A549 treated with GW870086 at 1 μM for 4 hours (cell line): Measurements from ENCODE around the gene CGGBP1. TPM values are rescaled to one million over a fixed set of nuclear protein-coding genes. Genes with fewer than 3 reads are reported as not detected.

Experiments
- total RNA-seq: library from RNA; stranded (reverse); fragments of 200-300 nt; extraction: Qiagen RNA extraction; gene quantifications from 5 replicates; pipeline ENCODE4 v1.2.3, GENCODE V29; 2022; ENCODE audit warnings: low read depth

The CGGBP1 gene, protein sequence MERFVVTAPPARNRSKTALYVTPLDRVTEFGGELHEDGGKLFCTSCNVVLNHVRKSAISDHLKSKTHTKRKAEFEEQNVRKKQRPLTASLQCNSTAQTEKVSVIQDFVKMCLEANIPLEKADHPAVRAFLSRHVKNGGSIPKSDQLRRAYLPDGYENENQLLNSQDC
- total RNA-seq: 33.4 to 38.5 TPM (median 35.6 TPM) in 5 replicates

GRCh38 chr3:88058581-88059379 is at the start of gene CGGBP1, which contains the start of gene ZNF654:
CGGBP1 (minus strand) TSS chr3:88059005; CDS start chr3:88055976, 3,029 bp downstream.
ZNF654 (plus strand) TSS chr3:88059255; CDS start chr3:88059320, 65 bp downstream.

Other genes with a start within 250 kb of the CGGBP1 start
- 2.7 to 5.1 TPM (median 4.1 TPM) in 5 replicates for gene ZNF654, start 250 bp upstream of the CGGBP1 start, total RNA-seq
- 16.4 to 20.4 TPM (median 18.0 TPM) in 5 replicates for gene C3orf38, start 91.0 kb upstream of the CGGBP1 start, total RNA-seq